ENCODE results near the gene SKAP1. TPM values are rescaled to one million over a fixed set of nuclear protein-coding genes. Genes with fewer than 3 reads are reported as not detected.

The SKAP1 gene
- polyA plus RNA-seq, 3 donors, result 0.77 to 1.4 TPM; not detected in 1

DNA sequence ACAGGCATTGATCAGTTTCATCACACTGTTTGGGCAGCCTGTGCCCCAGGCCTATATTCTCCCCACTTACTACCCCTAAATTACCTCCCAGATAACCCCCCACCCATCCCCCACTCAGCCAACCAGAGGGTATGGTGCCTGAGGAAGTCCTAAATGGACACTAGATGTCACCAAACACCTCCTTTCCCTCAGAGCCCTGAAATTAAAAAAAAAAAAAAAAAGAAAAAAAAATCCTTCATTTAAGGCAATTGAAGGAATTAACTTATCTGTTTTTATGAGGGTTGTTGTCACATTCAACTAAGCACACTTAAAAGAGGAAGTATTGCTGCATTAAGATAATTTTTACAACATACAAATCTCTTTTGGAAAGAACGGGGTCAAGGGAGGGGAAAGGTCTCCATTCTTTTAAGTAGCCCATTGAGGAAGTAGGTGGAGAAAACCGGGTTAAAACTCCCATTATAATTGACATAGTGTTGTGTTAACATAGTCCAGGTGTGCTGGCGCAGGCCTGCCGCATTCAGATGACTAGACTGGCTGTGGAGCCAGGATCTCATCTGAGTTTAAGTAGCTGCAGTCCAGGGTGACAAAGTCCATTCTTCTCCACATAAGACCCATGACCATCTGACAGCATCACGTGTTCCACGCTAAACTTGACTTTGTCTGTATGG lies 276.2 kb downstream of the SKAP1 start:
- no peak overlapping the region for H3K27ac ChIP-seq (ENCODE audit: low read depth, low read length)
- 15 to 31% (median 30%) methylated on average over 6 of the region's 6 CpGs for WGBS, 3 donors

DNA sequence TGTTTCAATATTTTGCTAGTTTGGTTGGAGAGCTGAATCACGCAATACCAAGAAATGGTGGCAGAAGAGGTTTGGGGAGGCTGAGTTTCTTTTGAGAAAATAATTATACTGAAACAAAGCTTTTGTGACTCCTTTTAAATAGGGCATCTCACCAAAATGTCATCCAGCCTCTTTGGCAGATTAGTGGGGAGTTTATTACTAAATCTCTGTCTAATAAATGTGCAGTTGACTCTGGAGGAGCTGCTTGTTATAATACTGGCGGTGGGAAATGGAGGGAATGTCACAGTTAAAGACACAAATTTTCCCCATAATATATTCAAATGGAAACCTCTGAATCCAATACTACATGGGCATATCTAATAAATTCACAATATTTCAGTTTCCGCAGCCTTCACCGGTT lies 277.7 kb downstream of the SKAP1 start:
- WGBS, 3 donors, result 63 to 97% (median 82%) methylated on average over 4 of the region's 4 CpGs
- H3K27ac ChIP-seq (ENCODE audit: low read depth, low read length), result no peak overlapping the region

DNA sequence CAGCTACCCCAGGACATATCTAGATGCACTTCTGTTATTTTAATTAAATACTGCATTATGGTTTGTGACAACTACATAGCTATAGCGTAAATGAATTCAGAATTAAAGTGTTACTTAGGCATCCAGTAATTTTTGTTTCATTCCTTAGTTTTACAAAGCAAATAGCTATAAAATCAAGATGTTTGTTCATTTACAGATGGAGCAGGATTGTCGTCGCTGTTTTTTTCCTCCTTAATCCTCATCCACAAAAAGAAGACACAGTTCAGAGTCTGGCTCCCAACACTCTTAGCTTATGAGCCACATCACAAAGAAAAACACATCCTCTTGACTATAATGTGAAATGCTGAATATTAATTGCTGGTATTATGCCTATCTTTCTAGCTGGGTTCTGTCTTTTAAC lies 278.8 kb downstream of the SKAP1 start:
- WGBS, 3 donors, result 67 to 91% (median 76%) methylated on average over 3 of the region's 3 CpGs
- no peak overlapping the region for H3K27ac ChIP-seq (ENCODE audit: low read depth, low read length)

DNA sequence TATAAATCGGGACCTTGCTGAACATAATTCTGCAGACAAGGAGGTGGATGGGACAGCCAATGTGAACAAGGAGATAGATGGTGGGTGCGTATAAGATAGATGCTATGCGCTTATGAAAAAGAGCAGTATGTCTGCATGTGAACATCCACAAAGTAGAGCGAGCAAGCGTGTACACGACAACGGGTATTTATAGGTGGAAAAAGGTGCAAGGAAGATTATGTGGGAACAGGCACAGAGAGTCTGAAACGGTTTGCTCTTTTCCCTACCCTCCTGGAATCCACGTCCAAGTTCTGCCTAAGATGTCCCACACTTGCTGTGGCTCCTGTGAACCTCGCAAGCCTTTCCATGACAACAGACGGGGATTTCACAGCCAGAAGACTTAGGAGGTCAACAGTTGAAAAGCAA lies 279.4 kb downstream of the SKAP1 start:
- 64 to 73% (median 65%) methylated on average over 11 of the region's 11 CpGs for WGBS, 3 donors
- no peak overlapping the region for H3K27ac ChIP-seq (ENCODE audit: low read depth, low read length)

DNA sequence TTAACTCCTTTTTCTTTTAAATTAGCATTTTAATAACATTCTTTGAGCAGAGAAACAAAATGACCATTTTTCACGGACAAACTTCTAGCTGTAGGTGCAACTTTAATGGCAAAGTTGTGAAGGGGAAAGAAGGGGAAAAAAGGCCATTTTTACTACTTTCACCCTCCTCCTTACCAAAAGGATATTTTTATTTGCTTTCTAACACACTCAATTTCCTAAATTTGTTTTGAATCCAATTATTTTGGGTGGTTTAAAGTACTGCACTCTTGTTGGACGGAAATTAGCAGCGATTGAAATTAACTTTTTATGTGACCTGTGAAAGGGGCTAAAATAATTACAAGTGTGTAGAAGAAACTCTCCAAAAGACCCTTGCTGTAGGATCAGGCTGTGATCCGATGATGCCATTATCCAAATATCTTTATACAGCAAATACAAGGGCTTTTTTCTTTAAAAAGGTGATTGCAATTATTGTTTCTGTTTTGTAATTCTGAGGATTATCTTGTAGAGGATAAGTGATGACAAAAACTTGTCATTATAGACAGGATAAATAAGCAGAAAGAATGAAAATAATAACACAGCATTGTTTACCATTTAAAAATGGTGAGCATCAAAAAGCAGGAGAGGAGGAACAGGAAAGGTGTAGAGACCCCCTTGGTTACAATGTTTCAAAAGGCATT lies 280.1 kb downstream of the SKAP1 start:
- H3K27ac ChIP-seq (ENCODE audit: low read depth, low read length), result no peak overlapping the region
- WGBS, 3 donors, result 70 to 89% (median 87%) methylated on average over 4 of the region's 4 CpGs

DNA sequence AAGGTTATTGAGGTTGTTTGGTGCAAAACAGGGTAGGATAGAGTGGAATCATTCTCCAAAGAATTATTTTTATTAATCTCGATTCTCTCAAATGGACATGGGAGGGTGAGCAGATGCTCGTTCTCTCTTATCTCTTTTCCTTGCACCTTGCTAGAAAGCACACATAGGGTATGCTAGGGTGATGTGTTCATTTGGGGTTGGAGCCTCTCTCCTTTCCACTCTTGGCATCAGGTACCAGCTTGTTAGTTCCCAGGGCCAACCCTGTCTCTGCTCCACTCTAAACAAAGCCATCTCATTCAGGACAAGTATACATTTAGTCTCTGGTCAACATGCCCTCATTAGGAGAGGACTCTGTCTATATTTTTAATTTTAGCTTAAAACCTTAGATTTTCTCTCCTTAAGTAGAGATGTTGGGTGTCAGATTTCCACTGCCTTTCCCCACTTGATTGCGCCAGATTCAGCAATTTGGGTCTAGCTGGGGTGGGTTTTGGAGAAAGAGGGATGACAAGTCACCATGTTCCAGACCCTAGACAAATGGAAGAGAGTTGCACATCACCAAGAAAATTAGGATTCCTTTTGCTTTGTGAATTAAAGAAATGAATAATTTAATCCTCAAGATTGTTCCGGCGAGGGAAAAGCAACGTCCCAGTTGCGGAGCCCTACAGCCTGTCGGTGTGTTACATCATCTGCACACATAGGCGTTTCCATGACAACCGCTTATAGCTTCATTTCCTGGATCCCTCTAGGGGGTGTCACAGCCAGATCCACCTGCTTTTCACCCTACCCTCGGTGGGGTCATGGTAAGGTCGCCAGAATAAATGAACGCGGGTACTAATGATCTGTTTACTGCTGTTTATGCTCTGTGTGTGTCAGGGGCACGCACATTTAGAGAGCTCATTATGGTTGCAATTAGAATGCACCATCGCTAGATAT lies 280.9 kb downstream of the SKAP1 start:
- 45 to 59% (median 58%) methylated on average over 16 of the region's 16 CpGs for WGBS, 3 donors
- H3K27ac ChIP-seq (ENCODE audit: low read depth, low read length), result no peak overlapping the region

DNA sequence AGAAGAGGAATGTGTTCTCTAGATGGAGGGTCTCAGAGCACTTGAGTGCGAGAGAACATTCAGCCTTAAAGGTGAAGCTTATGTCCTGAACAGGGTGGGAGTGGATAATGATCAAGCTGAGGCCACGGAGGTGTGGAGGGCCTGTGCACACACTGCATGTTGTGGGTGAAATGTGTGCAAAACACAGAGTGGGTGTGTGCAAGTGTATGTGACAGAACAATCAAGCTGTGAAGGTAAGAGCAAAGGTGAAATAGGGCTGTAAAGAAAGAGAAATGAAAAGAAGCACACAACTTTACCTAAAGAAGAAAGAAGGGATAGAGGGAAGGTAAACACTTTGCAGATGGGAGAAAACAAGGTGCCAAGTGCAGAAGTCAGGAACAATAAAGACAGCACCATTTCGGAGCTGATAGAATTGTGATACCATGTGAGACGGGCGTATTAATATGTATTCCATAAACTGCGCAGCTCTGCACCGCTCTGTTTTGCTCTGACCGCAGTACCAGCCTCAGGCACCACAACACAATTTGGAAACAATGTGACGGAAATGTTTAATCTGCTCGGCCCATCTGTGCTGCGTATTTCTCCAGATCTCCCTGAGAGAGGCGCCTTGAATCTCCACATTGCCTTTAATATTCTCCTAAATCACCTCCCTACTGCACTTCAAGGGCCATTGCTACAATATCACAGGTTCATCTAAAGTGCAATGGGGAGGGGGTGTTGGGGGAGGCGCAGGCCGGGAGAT lies 281.8 kb downstream of the SKAP1 start:
- WGBS, 3 donors, result 69 to 78% (median 74%) methylated on average over 14 of the region's 14 CpGs
- H3K27ac ChIP-seq (ENCODE audit: low read depth, low read length), result no peak overlapping the region

DNA sequence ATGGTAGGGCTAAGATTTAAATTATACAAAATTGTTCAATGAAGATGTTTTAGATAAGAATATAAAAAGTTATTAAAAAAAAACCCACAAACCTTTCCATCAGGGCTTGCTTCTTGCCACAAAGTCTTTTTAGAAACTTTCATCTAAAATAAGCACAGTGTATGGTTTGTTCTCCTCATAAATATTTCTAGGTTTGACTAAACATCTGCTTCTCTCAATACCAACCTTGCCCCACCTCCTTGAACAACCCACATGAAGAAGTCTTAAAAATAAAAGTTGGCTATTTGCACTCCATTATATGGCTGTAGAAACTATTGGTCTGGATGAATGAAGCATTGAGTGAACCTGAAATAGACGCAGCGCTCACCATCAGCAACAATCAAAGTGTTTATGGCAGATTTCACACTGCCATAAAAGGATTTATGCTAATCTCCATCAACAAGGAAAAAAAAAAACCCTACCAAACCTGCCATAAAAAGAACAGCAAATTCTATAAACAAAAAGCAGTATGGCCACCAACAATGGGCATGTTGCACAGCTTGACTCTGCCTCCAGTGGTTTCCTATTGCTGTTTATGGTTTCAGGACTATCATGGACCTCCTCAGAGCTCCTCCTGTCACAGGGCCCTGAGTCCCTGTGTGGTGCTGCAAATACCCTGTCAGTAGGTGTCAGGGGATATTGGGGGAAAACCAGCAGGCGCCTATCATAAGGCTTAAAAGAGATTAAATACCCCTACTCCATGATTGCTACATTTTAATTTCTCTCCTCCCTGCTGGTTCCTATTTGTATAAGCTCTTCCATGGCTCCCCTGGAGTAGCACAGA lies 284.8 kb downstream of the SKAP1 start:
- 94 to 98% (median 95%) methylated on average over 3 of the region's 3 CpGs for WGBS, 3 donors
- H3K27ac ChIP-seq (ENCODE audit: low read depth, low read length), result no peak overlapping the region

DNA sequence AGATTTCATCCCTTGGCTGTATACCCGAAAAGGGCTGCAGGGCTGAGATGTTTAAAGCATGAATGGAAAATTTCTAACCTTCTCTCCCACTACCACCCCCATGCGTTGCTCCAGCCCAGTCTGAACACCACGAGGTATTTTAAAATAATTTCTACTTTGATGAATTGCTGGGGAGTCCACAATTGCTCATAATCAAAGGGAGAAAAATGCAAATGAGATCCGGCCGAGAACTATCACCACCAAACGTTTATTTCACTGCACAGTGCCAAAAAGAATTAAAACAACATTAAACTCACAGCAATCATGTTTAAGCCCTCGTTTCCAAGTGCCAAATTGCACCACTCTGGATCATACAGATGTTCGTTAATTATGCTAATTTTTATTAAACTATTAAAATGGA lies 285.8 kb downstream of the SKAP1 start:
- no peak overlapping the region for H3K27ac ChIP-seq (ENCODE audit: low read depth, low read length)
- WGBS, 3 donors, result 59 to 66% (median 63%) methylated on average over 8 of the region's 8 CpGs

DNA sequence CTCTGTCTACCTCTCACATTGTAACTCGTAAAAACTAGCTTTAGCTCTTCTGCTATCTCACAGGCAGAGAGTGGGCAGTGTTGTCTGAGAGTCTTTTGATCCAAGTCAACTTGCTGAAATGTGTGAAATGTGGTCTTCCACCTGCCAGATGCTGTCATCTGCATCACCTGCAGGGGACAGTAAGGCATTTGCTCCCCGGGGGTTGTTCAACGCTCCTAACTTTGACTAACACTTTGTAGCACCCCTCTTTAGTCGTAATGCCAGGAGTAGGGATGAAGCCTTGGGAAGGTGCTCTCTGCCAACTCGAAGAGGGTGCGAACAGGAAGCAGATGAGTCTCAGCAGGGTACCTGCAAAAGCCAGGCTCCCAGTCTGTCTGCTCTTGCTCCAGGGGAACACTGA lies 286.4 kb downstream of the SKAP1 start:
- WGBS, 3 donors, result 34 to 58% (median 49%) methylated on average over 6 of the region's 6 CpGs
- H3K27ac ChIP-seq (ENCODE audit: low read depth, low read length), result no peak overlapping the region

DNA sequence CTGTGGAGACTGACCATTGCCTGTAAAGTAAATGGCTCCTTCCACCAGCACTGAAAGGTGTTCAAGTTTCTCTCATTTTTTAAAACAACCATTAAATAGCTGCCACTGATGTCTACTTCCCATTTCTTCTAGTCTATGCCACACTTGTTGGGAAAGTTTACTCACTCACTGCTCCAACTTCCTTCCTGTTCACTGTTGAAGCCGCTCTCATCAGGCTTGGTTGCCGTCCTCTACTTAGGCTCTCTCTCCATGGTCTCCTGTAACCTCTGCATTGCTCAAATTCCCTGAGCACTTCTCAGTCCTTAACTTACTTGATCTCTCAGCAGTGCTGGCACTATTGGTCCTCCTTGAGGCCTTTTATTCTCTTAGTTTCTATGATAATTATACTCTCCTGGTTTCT lies 290.1 kb downstream of the SKAP1 start:
- H3K27ac ChIP-seq (ENCODE audit: low read depth, low read length), result no peak overlapping the region
- WGBS, 3 donors, result 30 to 78% (median 43%) methylated on average over 2 of the region's 2 CpGs

DNA sequence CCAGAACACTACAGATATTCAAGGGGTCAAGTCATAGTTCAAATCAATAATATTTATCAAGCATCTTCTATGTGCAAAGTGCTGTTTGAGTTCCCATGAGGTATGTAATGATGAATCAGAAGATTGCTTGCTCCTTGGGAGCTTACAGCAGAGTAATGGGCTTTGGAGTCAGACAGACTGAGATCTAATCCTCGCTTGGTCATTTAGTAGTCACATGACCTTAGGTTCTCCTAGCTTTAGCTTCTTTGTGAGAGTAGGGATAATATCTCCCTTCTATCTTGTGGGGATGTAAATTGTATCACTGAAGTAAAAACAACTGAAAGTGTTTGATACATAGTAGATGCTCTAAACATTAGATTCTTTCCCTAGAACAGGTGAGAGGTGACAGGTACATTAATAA lies 292.4 kb downstream of the SKAP1 start:
- 73 to 75% (median 73%) methylated on average over 1 of the region's 1 CpG for WGBS, 3 donors
- no peak overlapping the region for H3K27ac ChIP-seq (ENCODE audit: low read depth, low read length)

DNA sequence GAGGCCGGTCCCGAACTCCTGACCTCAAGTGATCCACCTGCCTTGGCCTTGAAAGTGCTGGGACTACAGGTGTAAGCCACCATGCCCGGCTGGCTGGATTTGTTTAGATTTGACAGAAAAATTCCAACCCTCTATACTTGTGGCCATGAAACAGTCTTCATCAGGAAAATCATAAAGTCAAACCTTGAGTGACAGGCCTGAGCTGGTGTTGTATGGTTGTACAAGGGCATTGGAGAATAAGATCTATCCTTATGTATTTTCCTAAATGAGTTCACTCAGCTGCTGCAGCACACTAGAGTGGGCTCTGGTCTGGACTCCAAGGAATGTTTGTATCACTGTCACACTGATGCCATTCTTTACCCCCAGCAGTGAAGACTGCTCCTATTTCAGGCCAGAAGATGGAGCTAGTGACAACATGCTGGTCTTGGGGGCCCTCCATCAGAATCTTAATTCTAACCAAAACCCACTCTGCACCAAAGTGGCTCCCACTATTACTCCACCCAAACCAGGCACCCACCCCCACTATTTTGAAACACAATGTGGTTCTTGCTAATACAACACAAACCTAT lies 295.0 kb downstream of the SKAP1 start:
- 83 to 91% (median 86%) methylated on average over 3 of the region's 3 CpGs for WGBS, 3 donors
- H3K27ac ChIP-seq (ENCODE audit: low read depth, low read length), result no peak overlapping the region

DNA sequence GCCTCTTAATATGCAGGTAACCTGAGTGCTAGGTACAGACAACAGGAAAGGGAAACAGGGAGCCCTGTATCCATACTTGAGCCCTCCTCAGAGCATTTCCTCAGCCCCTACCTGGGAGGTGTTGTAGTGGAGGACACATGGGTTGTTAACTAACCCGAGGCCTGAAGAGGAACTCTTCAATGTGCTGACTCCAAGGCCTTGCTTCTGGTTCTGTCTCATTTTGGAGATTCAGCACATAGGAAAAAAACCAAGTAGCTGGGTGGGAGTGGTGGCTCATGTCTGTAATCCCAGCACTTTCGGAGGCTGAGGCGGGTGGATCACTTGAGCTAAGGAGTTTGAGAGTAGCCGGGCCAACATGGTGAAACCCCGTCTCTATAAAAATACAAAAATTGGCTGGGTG lies 297.6 kb downstream of the SKAP1 start:
- whole genome bisulfite sequencing, 3 donors, result 64 to 77% (median 70%) methylated on average over 5 of the region's 5 CpGs

DNA sequence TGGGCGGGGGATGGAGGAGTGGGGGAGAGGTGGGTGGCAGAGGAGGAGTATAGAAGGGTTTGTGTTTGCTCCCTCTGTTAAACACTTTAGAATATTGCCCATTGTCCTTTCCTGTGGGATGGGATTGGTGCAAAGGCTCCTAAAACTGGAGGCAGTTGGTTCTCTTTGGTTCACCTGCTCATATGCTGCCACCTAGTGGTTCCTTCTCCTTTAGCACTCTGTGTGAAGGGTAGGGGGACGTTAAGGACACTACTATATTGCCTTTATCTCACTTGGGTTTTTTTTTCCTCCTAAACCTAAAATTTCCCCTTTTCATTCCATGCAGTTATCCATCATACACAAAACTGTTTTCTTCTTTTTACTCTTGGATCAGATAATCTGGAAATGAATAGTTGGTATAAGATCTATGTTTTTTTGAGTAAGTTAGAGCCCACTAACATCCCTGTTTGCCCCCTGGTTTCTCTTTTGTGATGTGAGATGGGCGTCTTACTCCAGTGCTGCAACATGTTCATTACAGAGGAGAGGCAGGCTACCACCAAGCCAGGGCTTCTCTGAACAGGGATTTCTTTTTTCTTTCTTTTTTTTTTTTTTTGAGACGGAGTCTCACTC lies 298.7 kb downstream of the SKAP1 start:
- 35 to 52% (median 49%) methylated on average over 4 of the region's 4 CpGs for whole genome bisulfite sequencing, 3 donors

More for the DNA sequence above, 297.6 kb downstream of the SKAP1 start:
- no peak overlapping the region for H3K27ac ChIP-seq (ENCODE audit: low read depth, low read length)

DNA sequence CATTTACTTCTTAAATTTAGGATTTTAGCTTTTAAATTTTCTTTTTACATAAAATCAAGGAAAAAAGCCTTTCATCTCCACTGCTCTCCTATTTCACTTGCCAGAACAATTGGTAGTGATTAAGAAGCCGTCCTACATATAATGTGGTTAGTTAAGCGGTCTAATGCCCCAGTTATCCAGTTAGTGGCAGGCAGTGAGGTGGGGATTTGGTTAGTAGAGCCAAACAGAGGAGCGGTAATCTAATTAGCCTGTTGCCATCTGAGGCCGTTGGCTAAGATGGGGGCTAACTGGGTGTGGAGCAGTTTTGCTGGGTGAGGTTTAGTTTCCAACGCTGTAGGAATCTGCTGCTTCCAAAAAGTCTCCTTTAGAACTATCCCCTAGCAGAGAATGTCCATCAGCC lies 300.0 kb downstream of the SKAP1 start:
- H3K27ac ChIP-seq (ENCODE audit: low read depth, low read length), result no peak overlapping the region
- WGBS, 3 donors, result 53 to 78% (median 73%) methylated on average over 5 of the region's 5 CpGs

More for the DNA sequence above, 298.7 kb downstream of the SKAP1 start:
- H3K27ac ChIP-seq (ENCODE audit: low read depth, low read length), result no peak overlapping the region

DNA sequence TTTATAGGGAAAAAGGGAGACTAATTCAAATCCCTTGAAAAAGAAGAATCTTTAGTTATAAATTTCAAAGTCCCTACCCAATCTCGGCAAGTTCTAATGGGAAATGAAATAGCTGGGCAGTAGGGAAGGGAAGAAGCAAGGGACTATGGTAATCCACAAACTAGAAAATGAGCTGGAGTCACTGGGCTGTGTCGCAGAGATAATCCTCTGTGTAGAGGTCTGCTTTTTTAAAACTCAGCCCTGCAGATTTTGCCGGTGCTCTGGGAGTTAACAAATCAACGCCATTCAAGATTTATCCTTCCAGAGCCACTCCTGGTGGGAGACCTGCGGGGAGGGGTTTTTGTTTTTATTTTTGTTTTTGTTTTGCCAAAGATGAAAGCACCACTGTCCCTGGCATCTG lies 301.6 kb downstream of the SKAP1 start:
- WGBS, 3 donors, result 45 to 66% (median 64%) methylated on average over 5 of the region's 5 CpGs
- no peak overlapping the region for H3K27ac ChIP-seq (ENCODE audit: low read depth, low read length)

Data from adipose tissue (tissue), 3 donors.